ENCODE data around the gene ZNF222.

The ZNF222 gene

DNA sequence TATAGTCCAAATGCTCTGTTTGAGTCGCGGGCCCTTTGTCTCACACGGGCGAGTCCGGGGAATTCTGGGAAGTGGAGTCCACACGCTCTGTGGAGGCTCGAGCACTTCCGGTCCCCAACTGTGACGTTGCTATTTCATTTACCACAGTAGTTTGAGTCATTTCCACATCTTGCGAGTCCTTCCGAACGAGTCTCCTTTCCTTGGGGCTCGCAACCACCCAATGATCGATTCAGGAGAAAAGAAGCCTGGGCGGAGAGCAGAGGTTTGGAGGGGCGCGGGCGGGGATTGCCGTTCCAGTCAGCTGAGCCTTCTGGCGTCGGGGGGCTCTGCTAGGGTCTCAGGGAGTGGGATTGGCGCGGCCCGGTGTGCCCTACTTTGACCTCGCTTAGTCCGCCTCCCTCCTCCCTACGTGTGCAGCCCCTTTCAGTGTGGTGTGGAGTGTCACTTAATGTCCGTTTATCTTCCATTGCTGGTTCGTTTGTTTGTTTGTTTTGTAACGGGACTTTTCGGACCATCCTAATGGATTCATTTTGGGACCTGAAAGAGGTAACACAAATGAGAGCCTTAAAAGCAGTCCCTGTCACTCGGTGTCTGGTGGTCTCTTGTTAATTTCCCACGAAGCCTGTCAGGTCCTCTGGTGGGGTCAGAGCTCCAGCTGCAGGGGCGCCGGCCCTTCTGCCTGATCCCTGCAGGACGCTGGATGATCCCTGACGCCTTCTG lies at the start of gene ZNF222:
Gene ZNF222 (plus strand): TSS at position 163 of the 720 bp plus-strand sequence. CDS start 58 bp downstream, at position 221.
- DNase-seq (ENCODE audit: low spot score): peak; percentile 73

- no peak for DNase-seq (ENCODE audit: low spot score)
Measured at GRCh38 chr19:43976732-43977131, 48.4 kb upstream of the ZNF222 start.

DNA sequence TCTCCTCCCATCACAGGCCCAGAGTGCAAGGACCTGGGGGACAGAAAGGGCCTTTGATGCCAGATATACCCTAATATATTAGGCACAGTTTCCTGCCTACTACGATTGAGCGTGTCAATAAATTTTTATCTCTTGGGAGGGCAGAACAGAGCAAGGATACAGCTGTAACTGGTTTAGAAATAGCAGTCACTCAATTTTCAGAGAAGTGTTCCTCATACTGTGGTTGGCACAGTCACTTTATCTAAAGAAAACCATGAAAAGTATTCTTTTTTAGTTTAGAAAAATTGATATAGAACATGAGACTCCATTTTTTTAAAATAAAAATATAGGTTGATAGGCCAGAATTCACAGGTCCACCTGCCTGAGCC lies 41.7 kb upstream of the ZNF222 start:
- no peak for DNase-seq (ENCODE audit: low spot score)

GRCh38 chr19:43983912-43984686 lies 41.1 kb upstream of the ZNF222 start, which contains the start of gene ZNF155:
ZNF155 (plus strand) TSS chr19:43984188; CDS start chr19:43988544, 4,356 bp downstream.
- DNase-seq (ENCODE audit: low spot score): peak; percentile 82

DNA sequence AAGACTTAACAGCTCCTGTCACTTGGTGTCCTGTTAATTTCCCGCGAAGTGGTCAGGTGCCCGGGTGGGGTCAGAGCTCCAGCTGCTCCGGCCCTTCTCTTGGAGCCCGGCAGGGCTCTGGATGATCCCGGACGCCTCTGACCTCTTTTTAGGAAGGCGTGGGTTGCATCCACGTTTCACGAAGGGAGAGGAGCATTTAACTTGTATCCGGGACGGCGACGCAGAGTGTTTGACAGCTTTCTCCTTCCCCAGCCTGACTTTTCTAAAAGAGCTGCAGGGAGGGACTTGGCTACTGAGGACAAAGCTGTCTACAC lies 40.5 kb upstream of the ZNF222 start:
- DNase-seq (ENCODE audit: low spot score): no peak

GRCh38 chr19:43997631-43998290 lies 27.4 kb upstream of the ZNF222 start:
- no peak for DNase-seq (ENCODE audit: low spot score)

- DNase-seq (ENCODE audit: low spot score): no peak
Measured at GRCh38 chr19:44002212-44002565, 23.0 kb upstream of the ZNF222 start.

- peak; percentile 94 for DNase-seq (ENCODE audit: low spot score)
Measured at GRCh38 chr19:44002566-44003460, 22.4 kb upstream of the ZNF222 start, which contains the start of gene ZNF230. ZNF230 (plus strand) TSS chr19:44002957; CDS start chr19:44007079, 4,122 bp downstream.

DNA sequence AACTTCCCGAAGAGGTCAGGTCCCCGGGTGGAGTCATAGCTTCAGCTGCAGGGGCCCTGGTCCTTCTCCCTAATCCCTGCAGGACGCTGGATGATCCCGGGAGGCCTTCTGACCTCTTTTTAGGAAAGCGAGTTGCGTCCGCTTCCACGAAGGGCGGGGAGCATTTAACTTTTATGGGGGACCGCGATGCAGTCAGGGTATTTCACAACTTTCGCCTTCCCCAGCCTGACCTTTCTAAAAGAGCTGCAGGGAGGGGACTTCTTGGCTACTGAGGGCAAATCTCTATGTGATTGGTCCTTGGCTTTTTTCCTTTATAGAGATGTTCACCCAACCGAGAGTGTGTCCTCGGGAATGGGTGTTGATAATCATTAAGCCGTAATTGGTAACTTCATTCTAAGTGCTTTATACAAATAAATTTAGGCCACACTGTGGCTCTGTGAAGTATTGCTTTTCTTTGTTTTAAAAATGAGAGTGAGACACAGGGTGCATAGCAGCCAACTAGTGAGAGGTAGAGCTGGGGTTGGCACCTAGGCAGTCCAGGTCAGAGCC lies 21.6 kb upstream of the ZNF222 start:
- no peak for DNase-seq (ENCODE audit: low spot score)

GRCh38 chr19:44005973-44006372 lies 19.2 kb upstream of the ZNF222 start:
- DNase-seq (ENCODE audit: low spot score): no peak

GRCh38 chr19:44007473-44007872 lies 17.7 kb upstream of the ZNF222 start:
- no peak for DNase-seq (ENCODE audit: low spot score)

DNA sequence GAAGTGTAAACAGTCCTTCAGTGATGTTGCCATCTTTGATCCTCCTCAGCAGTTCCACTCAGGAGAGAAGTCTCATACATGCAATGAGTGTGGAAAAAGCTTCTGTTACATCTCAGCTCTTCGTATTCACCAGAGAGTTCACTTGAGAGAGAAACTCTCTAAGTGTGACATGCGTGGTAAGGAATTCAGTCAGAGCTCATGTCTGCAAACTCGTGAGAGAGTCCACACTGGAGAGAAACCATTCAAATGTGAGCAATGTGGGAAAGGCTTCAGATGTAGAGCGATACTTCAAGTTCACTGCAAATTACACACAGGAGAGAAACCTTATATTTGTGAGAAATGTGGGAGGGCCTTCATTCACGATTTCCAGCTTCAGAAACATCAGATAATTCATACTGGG lies 14.7 kb upstream of the ZNF222 start:
- DNase-seq (ENCODE audit: low spot score): no peak

DNA sequence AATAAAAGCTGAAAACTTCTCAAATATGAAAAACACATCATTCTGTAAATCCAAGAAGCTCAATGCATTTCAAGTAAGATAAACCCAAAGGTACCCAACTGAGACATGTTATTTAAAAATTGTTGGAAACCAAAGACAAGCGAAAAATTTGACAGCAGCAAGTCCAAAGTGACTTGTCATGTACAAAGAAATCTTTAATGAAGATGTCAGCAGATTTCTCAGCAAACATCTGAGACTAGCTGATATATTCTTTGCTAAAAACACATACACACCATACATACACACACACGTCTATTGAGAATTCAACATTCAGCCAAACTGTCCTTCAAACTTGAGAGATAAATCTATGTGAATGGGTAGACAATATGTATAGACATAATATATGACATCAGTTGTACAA lies 5.7 kb upstream of the ZNF222 start:
- no peak for DNase-seq (ENCODE audit: low spot score)

DNA sequence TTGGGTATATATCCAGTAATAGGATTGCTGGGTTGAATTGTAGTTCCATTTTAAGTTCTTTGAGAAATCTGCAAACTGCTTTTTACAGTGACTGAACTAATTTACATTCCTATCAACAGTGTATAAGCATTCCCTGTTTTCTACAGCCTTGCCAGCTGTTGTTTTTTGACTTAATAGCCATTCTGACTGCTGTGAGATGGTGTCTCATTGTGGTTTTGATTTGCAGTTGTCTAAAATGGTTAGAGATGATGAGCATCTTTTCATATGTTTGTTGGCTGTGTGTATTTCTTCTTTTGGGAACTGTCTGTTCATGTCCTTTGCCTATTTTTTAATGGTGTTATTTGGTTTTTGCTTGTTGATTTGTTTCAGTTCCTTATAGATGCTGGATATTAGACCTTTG lies 4.0 kb upstream of the ZNF222 start:
- DNase-seq (ENCODE audit: low spot score): no peak

- DNase-seq (ENCODE audit: low spot score): no peak
Measured at GRCh38 chr19:44024900-44025216, 321 bp upstream of the ZNF222 start.

DNA sequence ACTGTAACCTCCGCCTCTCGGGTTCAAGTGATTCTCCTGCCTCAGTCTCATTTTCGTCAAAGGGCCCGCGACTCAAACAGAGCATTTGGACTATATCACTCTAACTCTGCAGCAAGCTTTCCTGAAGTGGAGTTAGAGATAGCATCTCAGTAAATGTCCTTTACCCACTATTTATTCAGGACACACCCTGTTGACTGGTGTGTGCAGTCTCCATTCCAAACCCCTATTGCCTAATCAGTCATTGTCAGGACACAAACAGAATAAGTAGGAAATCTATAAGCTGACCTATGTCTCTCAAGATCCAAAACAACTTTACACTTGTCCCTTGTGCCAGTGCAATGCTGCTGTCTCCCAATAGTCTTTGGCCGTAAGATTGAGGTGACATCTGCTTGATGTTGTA lies 1.4 kb downstream of the ZNF222 start:
- DNase-seq (ENCODE audit: low spot score): no peak

DNA sequence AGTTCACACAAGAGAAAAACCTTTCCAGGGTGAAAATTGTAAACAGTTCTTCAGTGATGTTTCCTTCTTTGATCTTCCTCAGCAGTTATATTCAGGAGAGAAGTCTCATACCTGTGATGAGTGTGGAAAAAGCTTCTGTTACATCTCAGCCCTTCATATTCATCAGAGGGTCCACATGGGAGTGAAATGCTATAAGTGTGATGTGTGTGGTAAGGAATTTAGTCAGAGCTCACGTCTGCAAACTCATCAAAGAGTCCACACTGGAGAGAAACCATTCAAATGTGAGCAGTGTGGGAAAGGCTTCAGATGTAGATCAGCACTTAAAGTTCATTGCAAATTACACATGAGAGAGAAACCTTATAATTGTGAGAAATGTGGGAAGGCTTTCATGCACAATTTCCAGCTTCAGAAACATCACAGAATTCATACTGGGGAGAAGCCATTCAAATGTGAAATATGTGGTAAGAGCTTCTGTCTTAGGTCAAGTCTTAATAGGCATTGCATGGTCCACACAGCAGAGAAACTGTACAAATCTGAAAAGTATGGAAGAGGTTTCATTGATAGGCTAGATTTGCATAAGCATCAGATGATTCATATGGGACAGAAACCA lies 6.9 kb downstream of the ZNF222 start:
- no peak for DNase-seq (ENCODE audit: low spot score)

DNA sequence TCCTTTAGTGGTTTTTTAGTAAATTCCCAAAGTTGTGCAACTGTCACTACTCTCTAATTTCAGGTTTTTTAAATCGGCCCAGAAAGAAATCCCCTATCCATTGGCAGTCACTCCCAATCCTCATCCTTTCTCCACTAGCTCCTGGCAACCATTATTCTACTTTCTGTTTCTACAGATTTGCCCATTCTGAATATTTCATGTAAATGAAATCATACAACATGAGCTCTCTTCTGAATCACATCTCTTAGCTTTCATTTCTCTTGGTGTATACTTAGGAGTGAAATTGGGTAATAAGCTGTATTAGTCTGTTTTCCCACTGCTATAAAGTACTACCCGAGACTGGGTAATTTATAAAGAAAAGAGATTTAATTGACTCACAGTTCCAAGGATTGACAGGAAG lies 17.0 kb downstream of the ZNF222 start:
- no peak for DNase-seq (ENCODE audit: low spot score)

DNA sequence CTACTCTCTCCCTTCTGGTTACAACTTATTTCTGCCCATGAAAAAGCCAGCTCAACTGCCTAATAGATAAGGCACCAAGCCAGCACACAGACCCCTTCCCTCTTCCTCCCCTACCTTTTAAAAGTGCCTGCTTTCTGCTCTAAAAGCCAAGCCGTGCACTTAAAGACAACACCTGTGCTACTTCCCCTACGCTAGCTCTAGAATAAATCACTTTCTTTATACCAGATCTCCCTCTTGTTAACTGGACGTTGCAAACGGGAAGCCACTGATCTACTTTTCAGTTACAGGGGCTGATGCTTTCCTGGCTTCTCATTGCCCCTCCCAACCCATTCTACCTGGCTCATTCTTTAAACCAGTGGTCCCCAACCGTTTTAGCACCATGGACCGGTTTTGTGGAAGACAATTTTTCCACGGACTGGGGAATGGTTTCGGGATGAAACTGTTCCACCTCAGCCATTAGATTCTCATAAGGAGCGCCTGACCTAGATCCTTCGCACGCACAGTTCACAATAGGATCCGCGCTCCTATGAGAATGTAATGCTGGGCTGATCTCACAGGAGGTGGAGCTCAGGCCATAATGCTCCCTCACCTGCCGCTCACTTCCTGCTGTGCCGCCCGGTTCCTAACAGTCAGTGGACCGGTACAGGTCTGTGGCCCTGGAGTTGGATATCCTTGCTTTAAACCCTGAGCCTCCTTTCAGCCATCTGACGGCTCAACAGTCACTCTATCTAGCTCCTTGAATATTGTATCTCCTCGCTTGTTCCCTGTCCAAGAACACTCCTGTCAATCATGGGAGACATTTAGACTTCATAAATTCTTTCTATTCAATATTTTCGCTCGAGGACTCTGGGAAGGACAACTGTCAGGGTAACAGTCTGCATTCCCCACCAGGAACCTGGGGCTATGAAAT lies 25.8 kb downstream of the ZNF222 start:
- DNase-seq (ENCODE audit: low spot score): no peak

GRCh38 chr19:44051650-44052402 lies 26.6 kb downstream of the ZNF222 start, which contains the start of gene ZNF223:
ZNF223 (plus strand) TSS chr19:44052036; CDS start chr19:44055177, 3,141 bp downstream.
- peak; percentile 95 for DNase-seq (ENCODE audit: low spot score)

All from COLO829 (cell line).